OCI-LY1 (cell line): ENCODE results near the gene PLEKHG3.
"Not testable (repeated sequence)": the region's sequence is repeated elsewhere in the genome, so short reads cannot be mapped to it uniquely, and the experiment has no call there.

Experiments
- EZH2 ChIP-seq: fragments of 200-600 bp; sonication (generic), shearing (Covaris generic); IDR thresholded peaks from 2 replicates; pipeline ENCODE4 v1.8.0; 2017; ENCODE audit warnings: borderline replicate concordance, mixed run types, mild to moderate bottlenecking, antibody characterized with exemption, low read length, moderate library complexity, mixed read lengths
- TF ChIP-seq, protein P1 (sequence below): fragments of 200-600 bp; sonication (generic), shearing (Covaris generic); IDR thresholded peaks from 2 replicates; pipeline ENCODE4 v1.5.1; 2017; ENCODE audit warnings: mild to moderate bottlenecking, antibody characterized with exemption, low read length, moderate library complexity, mixed read lengths

DNA sequence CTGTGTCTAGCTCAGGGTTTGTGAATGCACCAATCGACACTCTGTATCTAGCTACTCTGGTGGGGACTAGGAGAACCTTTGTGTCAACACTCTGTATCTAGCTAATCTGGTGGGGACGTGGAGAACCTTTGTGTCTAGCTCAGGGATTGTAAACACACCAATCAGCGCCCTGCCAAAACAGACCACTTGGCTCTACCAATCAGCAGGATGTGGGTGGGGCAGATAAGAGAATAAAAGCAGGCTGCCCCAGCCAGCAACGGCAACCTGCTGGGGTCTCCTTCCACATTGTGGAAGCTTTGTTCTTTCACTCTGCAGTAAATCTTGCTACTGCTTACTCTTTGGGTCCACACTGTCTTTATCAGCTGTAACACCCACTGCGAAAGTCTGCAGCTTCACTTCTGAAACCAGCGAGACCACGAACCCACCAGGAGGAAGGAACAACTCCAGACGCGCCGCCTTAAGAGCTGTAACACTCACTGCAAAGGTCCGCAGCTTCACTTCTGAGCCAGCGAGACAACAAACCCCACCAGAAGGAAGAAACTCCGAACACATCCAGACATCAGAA is 45.4 kb upstream of the PLEKHG3 start:
- TF ChIP-seq, protein P1, sequence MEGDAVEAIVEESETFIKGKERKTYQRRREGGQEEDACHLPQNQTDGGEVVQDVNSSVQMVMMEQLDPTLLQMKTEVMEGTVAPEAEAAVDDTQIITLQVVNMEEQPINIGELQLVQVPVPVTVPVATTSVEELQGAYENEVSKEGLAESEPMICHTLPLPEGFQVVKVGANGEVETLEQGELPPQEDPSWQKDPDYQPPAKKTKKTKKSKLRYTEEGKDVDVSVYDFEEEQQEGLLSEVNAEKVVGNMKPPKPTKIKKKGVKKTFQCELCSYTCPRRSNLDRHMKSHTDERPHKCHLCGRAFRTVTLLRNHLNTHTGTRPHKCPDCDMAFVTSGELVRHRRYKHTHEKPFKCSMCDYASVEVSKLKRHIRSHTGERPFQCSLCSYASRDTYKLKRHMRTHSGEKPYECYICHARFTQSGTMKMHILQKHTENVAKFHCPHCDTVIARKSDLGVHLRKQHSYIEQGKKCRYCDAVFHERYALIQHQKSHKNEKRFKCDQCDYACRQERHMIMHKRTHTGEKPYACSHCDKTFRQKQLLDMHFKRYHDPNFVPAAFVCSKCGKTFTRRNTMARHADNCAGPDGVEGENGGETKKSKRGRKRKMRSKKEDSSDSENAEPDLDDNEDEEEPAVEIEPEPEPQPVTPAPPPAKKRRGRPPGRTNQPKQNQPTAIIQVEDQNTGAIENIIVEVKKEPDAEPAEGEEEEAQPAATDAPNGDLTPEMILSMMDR = not testable (repeated sequence)
- not testable (repeated sequence) for TF ChIP-seq EZH2
